ENCODE results near the gene MUC13. TPM values are rescaled to one million over a fixed set of nuclear protein-coding genes. Genes with fewer than 3 reads are reported as not detected.

The MUC13 gene, protein sequence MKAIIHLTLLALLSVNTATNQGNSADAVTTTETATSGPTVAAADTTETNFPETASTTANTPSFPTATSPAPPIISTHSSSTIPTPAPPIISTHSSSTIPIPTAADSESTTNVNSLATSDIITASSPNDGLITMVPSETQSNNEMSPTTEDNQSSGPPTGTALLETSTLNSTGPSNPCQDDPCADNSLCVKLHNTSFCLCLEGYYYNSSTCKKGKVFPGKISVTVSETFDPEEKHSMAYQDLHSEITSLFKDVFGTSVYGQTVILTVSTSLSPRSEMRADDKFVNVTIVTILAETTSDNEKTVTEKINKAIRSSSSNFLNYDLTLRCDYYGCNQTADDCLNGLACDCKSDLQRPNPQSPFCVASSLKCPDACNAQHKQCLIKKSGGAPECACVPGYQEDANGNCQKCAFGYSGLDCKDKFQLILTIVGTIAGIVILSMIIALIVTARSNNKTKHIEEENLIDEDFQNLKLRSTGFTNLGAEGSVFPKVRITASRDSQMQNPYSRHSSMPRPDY
- not detected in 2 replicates for total RNA-seq (2021)
- long read RNA-seq = 0 reads

DNA sequence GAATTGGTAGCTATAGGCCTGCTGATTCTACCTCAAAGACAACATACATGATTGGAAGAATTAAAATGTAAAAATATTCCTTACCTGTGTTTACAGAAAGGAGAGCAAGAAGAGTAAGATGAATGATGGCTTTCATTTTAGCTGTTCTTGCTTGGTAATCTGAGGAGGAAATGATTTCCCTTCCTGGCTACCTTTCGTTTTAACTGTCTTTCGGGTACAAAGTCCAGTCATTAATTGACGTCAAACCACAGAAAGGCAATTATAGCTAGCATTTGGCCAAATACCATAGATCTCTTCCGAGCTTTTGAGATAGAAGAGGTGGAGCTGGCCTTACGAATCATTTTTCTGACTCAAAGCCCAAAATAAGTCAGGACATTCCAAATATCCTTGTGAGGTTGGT is at the start of gene MUC13:
TSS of gene MUC13 (minus strand) at position 175 of the 400 bp plus-strand sequence. CDS start at position 136, 39 bp downstream.
- Histone ChIP-seq H3K9ac (ENCODE audit: extremely low read depth, insufficient read length, low read length) (no peak within 1 kb of the TSS), H3K4me2 (ENCODE audit: insufficient read depth, insufficient read length, low read length) (no peak within 1 kb of the TSS), H2BK5ac (ENCODE audit: insufficient read length, low read length) (no peak within 1 kb of the TSS), H2AK5ac (ENCODE audit: insufficient read length, low read length) (no peak within 1 kb of the TSS), H4K91ac (ENCODE audit: insufficient read length, low read depth, low read length) (no peak within 1 kb of the TSS), H3K4ac (ENCODE audit: low read depth, low read length) (no peak within 1 kb of the TSS), H2AFZ (ENCODE audit: low read length) (no peak within 1 kb of the TSS), H4K20me1 (ENCODE audit: control insufficient read depth, insufficient read depth, insufficient read length) (no peaks in the 10 kb centered on the region), H2BK12ac (ENCODE audit: insufficient read length, low read depth, low read length) (no peak within 1 kb of the TSS), H3K56ac (ENCODE audit: insufficient read length, low read depth, low read length) (no peak within 1 kb of the TSS), H3K27me3 (ENCODE audit: insufficient read depth, low read length) (no peaks in the 10 kb centered on the region), H3K4me1 (ENCODE audit: insufficient read depth, low read length) (no peaks in the 10 kb centered on the region), H4K5ac (ENCODE audit: insufficient read length, low read depth, low read length) (no peak within 1 kb of the TSS), H2BK20ac (ENCODE audit: low read depth, low read length, poor library complexity, severe bottlenecking) (no peak within 1 kb of the TSS), H2BK15ac (ENCODE audit: low read depth, low read length) (no peak within 1 kb of the TSS), H3K27ac (ENCODE audit: insufficient read length, low read depth, low read length) (no peak within 1 kb of the TSS), H4K8ac (replicated peaks; ENCODE audit: insufficient read length, low read depth, low read length) (no peak within 1 kb of the TSS), H3K79me2 (ENCODE audit: insufficient read depth, low read length) (no peaks in the 10 kb centered on the region), H3K14ac (ENCODE audit: insufficient read depth, low read length) (no peak within 1 kb of the TSS), H3K18ac (ENCODE audit: insufficient read length, low read depth, low read length) (no peak within 1 kb of the TSS), H3T11ph (ENCODE audit: low read length) (no peak within 1 kb of the TSS), H2BK120ac (ENCODE audit: low read depth, low read length, poor library complexity, severe bottlenecking) (no peak within 1 kb of the TSS), H3K79me1 (ENCODE audit: insufficient read depth, low read depth, low read length, poor library complexity, severe bottlenecking) (no peaks in the 10 kb centered on the region), H3K23me2 (ENCODE audit: insufficient read length, low read depth, low read length, poor library complexity, severe bottlenecking) (no peaks in the 10 kb centered on the region), H3K9me3 (ENCODE audit: control insufficient read depth, low read depth, low read length) (no peaks in the 10 kb centered on the region), H3K23ac (ENCODE audit: insufficient read length, low read depth, low read length) (no peak within 1 kb of the TSS)
- H3K36me3 Mint-ChIP-seq (ENCODE audit: insufficient read depth in 1 of 3, low read depth in 3 of 3) = no peaks in the 10 kb centered on the region; a peak in 1 of 7 replicates
- H3K27ac Mint-ChIP-seq = no peak within 1 kb of the TSS; a peak in 1 of 7 replicates
- H3K4me1 Mint-ChIP-seq = no peaks in the 10 kb centered on the region
- no peak for DNase-seq
- peaks cover 6% of the 10 kb centered on the region for H3K27me3 Mint-ChIP-seq (ENCODE audit: low read depth)
- TF ChIP-seq, protein P1, sequence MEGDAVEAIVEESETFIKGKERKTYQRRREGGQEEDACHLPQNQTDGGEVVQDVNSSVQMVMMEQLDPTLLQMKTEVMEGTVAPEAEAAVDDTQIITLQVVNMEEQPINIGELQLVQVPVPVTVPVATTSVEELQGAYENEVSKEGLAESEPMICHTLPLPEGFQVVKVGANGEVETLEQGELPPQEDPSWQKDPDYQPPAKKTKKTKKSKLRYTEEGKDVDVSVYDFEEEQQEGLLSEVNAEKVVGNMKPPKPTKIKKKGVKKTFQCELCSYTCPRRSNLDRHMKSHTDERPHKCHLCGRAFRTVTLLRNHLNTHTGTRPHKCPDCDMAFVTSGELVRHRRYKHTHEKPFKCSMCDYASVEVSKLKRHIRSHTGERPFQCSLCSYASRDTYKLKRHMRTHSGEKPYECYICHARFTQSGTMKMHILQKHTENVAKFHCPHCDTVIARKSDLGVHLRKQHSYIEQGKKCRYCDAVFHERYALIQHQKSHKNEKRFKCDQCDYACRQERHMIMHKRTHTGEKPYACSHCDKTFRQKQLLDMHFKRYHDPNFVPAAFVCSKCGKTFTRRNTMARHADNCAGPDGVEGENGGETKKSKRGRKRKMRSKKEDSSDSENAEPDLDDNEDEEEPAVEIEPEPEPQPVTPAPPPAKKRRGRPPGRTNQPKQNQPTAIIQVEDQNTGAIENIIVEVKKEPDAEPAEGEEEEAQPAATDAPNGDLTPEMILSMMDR (conservative IDR thresholded peaks at IDR 0.05) = no peak
- 0 out of 5 replicates have a peak, but pooled peaks cover 0 to 2% of the 10 kb centered on the region in 2 experiments for H3K9me3 Mint-ChIP-seq
- WGBS (ENCODE audit: extremely low coverage, insufficient read length, low lambda C conversion rate) = no CpG with 5 or more reads among the region's 5 CpGs
- no peak within 1 kb of the TSS for H3K4me3 Mint-ChIP-seq
